Kidney tubule cell (primary cell): Measurements from ENCODE around the gene PKNOX2.
A peak's percentile ranks its signal among the peaks of the same experiment; 100 is the strongest.

Experiments
- DNase-seq: peaks from one replicate; pipeline ENCODE4 v3.0.0-alpha.2; 2018; ENCODE audit warnings: low spot score

PKNOX2 gene

GRCh38 chr11:125164422-125165110 lies at the start of gene PKNOX2:
TSS of gene PKNOX2 (plus strand) at chr11:125164751. CDS start at chr11:125351306, 186,555 bp downstream.
- peak; percentile 67 for DNase-seq

DNA sequence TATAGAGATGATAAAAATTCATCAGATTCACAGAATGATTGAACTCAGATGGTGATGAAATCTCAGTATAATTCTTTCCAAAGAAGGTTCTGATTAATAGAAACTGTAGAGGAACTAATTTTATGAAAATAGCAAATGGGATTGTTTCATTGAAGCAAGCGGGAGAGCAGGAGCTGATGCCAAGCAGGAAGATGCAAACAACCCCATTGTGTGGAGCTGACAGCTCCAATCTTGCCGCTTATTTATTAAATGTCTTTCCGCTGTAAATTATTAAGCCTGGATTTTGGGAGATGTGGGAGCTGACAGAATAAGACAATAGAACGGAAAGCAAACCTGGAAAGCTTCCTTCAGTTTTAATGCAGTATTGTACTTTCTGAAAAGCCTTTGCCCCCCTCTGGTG lies 47.1 kb upstream of the PKNOX2 start:
- DNase-seq = no peak

DNA sequence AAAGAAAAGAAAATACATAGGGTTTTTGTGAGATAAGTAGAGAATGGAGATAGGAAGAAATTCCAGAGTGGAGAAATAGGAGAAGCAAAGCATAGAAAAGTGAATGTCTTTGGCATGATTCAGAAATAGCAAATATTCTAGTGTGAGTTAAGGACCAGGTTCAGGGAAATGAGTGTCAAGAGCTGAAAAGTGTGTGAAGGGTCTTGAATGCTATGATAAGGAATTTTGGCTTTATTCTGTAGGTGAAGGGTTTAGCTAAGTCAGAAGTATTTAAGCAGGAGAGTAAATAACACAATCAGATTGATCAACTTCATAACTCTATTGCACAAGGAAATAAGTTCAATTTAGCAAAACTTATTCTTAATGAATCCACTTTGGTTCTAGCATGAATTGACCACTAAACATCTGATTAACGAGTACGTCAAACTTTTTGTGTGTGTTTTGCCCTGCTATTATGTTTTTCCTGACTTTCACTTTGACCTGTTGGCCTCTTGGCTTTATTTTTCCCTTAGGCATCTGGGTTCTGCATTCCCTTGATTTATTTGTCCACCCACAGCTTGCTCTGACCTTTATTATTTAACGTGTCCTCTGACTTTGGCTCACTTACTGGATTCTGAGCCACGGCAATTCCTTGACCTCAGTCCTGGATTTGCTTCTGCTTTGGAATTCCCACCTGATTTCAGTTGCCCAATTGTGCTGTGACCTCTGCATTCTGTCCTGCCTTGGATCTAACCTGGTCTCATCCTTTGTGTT lies 41.2 kb upstream of the PKNOX2 start:
- DNase-seq = no peak

GRCh38 chr11:125123947-125124617 lies 40.5 kb upstream of the PKNOX2 start:
- DNase-seq = peak; percentile 58

DNA sequence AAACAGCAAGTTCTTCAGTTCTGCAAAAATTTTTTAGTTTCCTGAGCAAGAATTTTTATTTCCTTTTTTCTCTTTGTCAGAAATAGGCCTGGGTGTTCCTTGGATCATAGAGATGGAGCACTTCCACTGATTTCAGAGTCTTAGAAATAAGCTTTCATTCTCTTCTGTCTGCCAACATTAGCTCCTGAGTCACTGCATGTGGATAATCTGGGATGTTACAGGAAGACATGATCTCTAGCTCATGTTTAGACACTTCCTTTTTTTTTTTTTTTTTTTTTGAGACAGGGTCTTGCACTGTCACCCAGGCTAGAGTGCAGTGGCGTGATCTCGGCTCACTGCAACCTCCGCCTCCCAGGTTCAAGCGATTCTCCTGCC lies 39.9 kb upstream of the PKNOX2 start:
- DNase-seq = no peak

- DNase-seq = no peak
Measured at GRCh38 chr11:125128450-125128849, 36.1 kb upstream of the PKNOX2 start.

DNA sequence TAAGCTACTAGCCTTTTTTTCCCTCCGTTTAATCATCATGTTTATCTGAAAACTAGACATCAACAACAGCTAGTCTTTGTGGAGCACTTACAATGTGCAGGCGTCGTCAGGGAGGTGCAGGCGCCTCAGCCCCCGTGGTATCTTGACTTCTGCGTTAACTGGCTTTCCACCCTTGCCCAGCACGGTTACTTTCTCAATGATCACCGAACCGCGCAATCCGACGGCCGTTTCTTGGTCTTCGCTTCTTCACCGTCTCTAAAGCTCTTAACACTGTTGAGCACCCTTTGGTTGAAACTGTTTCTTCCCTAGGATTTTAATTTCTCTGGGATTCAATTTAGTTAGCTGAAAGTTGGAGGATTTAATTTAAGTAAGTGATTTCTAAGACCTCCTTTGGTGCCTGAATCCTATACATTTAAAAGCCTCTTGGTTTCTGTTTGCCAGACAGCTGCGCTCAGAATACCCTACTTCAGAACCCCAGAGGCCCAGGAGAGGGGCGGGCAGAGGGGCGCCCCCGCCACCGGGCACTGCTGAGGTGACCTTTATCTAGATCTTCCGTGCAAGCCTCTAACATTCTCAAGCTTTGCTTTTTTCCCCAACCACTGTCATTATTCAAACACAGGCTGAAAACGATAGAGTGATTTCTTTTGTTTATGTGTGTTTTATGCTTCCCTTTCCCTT lies 35.1 kb upstream of the PKNOX2 start:
- DNase-seq = no peak

DNA sequence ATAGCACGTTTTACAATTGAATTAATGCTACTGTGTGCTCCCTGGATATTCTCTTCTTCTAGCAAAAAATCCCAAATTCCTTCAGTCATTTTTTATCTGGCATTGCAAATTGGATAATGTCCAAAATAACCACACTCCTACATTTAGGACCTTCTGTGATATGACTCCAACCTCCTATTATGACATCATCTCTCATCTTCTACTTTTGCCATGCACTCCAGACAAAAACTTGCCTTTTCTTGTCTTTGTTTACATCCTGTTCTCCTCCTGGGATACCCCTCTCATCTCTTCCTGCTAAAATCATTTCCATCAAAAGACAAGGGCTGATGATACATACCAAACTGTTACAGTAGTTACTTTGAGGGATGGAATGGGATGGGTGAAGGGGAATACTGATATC lies 32.5 kb upstream of the PKNOX2 start:
- no peak for DNase-seq

DNA sequence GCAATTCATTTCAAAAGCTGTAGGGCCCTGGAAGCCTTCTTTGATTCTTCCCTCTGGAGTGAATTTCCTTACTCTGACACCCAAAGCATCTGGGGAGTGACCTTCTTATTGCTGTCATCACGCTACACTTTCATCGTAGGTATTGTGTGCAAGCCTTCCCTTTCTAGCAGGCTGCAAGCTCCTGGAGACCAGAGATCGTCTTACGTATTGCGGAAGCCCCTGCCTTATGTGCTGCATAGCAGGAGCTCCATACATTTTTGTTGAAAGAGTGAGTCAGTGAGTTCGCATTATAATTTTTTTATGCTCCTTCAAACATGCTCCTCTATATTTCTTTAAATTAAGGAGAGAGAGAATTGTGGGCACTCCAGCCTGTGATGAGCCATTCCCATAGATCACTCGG lies 32.0 kb upstream of the PKNOX2 start:
- no peak for DNase-seq

DNA sequence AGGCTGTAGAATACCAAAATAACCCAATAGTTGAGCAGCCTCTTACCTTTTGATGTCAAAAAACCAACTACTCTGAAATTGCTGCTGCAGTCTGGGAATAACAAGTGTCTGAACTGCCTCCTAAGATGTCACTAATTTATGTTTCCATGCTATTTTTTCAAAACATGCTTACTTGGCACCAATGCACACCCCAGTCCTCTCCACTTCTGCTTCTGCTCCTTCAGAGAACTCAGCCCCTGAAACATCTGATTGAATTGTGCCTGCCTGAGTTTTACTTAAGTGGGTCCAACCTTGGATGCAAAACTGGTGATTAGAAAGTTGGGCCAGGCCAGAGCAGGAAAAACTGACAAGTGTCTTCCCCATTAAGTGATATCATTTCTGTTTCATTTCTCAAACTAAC lies 28.6 kb upstream of the PKNOX2 start:
- DNase-seq = no peak

- DNase-seq = no peak
Measured at GRCh38 chr11:125138966-125139365, 25.6 kb upstream of the PKNOX2 start.

- DNase-seq = no peak
Measured at GRCh38 chr11:125139778-125140177, 24.8 kb upstream of the PKNOX2 start.

GRCh38 chr11:125140233-125140632 lies 24.3 kb upstream of the PKNOX2 start:
- DNase-seq = no peak

DNA sequence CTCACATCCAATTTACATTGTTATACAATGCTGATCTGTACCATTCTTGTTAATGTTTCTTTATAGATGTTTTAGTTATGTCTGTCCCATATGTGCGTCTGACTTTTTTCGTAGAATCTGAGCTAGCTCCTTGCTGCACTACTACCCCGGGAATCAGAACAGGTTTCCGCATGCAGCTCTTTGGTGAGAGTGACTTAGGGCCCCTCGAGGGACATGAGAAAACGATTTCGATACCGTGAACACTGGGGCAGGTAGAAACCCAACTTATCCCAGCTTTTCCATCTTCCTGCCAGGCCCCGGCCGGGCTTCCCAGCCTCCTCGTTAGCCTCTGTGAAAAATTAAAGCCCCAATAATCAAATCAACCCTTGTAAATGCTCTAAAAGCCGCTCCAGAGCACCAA lies 23.4 kb upstream of the PKNOX2 start:
- DNase-seq = no peak

DNA sequence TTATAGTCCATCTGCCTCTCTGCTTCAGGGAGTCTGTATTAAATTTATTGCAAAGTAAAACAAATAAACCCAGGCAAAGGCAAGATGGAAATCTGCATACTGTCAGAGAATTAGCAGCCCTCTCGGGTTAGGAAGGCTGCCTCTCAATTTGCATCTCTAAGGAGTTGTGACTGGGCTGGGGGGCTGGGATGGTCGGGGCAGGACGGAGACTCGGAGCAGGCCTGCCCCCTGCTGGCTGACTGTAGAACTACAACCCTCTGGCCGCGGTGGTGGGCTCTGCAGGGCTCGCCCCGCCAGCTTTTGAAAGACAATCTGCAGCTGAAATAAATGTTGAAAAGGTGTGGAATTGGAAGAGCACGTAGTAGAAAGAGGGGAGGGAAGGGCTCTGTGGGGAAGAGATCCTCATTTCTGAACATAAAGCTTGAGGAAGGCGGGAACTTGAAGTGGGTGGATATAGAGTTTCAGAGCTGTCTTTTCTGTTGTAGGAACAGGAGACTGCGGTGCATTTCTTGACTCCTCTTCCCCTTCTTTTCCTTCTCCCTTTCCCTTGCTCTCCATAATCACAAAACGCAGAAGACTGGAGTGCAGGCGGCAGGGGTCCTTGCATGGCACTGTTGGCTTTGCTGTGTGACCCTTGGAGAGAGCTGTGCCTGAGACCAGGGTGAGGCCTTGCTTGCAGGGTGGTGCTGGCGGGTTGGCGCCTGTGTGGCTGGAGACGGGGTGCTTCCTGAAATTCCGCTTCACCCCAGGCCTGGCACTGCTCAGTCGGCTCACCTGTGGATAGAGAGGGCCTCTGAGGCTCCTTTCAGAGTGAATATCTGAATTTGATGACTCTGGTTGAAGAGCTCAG lies 22.6 kb upstream of the PKNOX2 start:
- peak; percentile 19 for DNase-seq

- DNase-seq = no peak
Measured at GRCh38 chr11:125146232-125146631, 18.3 kb upstream of the PKNOX2 start.

DNA sequence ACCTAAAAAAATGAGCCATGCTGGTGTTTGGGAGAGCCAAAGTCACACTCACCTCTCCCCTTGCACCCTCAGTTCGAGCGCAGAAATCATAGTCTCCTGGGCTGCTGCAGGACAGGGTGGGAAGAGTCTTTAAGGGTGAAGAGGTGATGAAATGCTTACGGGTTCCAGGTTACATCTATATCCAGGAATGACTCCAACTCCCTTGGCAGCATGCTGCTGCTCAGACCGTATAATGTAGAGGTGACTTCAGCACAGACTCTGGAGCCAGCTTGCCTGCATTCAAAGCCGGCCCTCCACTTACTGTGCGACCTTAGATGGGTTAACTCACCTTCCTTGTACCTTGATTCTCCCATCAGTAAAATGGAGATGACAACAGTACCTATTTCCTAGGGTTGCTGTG lies 17.3 kb upstream of the PKNOX2 start:
- no peak for DNase-seq

DNA sequence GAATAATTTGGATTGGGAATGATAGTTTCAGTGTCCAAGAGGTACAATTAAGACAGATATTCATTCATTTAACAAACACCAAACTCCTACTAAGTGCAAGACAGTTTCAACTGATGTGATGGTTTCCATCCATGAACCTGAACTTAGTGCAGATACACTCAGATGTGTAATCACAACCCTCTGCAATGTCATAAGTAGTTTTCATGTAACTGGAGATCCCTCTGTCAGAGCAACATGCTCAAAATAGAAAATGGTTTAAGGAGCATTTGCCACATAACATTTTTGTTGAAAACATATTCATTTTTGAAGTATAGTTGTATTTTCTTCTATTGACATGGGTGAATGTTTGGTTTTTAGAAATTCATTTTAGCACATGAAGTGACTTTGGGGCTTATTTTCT lies 16.5 kb upstream of the PKNOX2 start:
- no peak for DNase-seq

- no peak for DNase-seq
Measured at GRCh38 chr11:125148743-125149142, 15.8 kb upstream of the PKNOX2 start.

DNA sequence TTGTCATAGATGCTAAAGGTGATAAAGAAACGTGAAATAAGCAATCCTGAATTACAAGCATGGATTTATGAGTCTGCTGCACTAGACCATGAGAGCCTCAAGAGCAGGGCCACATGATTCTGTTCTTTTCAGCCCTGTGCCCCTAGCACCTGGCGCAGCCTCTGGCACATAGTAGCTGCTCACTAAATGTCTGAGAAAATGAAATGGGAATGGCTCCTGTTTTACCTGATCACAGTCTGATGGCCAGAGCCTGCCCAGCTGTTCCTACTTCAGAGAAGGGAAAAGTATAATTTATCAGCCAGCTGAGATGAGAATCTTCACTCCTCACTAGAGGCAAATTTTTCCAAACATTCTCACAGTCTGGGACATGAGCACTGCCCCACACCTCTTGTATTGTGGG lies 10.7 kb upstream of the PKNOX2 start:
- DNase-seq = no peak

GRCh38 chr11:125154378-125155099 lies 10.0 kb upstream of the PKNOX2 start:
- no peak for DNase-seq
